ENCODE data around the gene GRK3.

Gene GRK3

GRCh38 chr22:25760294-25760693 is 195.8 kb downstream of the GRK3 start:
- DNase-seq (ENCODE audit: low read depth), result no peak

GRCh38 chr22:25760848-25761595 is 196.5 kb downstream of the GRK3 start:
- no peak for DNase-seq (ENCODE audit: low read depth)

DNA sequence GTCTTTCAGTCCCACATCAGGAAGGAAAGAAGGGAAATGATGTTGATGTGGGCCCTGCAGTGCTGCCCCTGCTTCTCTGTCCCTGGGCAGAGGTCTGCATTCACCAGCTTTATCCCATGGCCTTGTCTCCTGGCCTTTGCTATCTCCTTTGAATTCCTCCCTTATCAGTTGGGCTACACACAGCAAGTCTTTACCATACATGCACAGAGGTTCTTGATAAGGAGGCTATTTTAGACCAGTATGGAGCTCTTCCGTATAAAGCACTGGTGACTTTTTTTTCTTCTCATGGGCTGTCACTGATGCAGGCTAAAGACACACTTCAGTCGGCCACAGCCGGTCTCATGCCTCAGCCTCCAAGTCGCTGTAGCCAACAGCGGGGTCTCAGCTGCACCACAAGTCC is 197.7 kb downstream of the GRK3 start:
- no peak for DNase-seq (ENCODE audit: low read depth)

GRCh38 chr22:25763239-25763777 is 198.8 kb downstream of the GRK3 start:
- no peak for DNase-seq (ENCODE audit: low read depth)

DNA sequence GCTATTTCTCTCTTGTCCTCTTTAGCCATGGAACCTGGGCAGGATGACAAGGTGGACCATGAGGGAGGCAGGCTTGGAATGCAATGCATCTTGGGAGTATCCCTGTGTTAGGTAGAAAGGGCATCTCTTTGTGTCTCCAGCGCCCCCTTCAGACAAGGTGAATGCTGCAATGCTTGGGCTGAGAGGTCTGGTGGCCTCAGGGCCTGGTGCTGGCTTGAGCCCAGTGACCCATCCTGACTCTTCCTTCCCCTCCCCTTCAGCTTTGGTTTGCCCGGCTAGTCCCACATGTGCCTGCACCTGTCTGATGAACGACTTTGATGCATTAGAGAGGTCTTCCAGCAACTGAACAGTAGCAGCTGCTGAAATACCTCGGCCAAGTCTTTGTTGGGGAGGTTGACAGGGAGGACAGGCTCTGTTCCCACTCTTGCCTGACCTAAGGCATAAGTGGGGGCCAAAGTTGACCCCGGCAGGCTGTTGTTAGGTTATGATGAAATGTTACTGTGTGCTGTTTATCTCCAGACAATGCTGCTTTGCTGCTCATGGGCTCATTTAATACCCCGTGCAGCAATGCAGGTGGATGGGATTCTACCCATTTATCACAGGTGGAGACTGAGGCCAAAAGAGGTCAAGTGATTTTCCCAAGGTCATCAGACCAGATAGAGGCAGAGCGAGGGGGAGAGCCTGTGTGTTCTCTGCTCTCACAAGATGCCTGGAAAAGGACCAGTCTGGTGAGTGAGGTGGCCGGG is 200.0 kb downstream of the GRK3 start:
- no peak for DNase-seq (ENCODE audit: low read depth)

DNA sequence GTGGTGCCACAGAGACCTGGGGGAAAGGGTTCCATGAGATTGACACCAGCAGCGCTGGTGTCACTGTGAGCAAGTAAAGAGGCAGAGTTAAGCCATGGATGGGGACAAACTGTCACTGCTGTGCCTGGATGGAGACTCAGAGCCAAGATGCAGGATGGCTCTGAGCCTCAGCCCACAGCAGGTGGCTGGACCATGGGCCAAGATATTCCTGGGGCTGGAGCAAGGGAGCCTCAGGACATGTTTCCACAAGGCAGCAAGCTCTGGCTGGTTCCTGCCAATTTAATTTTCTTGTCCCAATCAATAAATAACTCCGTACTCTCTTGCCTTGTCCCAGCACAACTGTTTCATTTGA is 200.5 kb downstream of the GRK3 start:
- no peak for DNase-seq (ENCODE audit: low read depth)

DNA sequence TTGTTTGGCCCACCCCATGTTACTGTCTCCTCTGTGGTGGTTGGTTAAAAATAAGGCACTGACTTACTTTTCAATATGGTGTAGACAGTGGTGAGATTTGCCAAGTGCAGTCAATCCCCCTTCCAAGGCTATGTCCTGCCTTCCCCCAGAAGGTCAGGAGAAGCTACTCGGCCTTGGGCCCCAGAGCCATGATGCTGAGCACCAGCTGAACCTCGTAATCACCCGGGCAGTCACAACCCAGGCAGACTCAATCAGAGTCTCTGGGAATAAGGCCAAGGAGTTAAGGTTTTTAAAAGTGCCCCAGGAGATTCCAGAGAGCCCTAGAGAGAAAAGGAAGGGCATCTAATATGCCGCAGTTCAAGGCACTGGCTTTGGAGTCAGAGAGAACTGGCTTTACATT is 201.3 kb downstream of the GRK3 start:
- DNase-seq (ENCODE audit: low read depth), result no peak

DNA sequence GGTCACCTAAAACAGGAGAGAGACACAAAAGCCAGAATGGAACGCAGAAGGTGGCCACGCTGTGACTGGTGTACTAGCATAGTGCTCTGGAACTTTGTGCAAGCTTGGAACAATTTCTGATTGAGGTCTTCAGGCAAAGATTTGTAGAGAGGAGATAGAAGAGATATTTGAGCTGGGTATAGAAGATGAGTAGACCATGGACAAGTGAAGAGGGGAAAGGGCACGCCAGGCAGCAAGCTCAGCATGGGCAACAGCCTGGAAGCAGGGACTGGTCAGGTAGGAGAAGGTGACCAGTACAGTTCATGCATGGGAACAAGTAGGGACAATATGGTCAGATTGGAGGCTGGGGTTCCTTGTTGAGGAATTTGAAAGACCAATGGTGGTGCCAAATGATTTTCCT is 201.9 kb downstream of the GRK3 start:
- DNase-seq (ENCODE audit: low read depth), result no peak

DNA sequence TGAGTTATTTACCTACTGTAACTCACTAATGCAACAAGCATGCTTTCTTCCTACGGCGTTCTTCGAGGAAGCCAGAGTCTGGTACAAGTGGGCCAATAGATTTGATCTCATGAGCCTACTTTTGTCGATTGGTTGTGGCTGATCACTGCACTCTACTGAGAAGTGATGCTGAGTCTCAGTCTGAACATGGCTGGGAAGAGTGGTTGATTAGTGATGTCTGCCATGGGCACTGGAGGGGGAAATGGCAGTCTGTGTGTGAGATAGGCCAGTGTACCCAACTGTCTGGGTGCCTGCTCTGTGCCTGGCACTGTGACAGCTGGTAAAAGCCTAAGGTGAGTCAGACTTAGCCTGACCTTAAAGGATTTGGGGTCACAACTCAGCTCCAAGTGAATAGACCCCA is 205.9 kb downstream of the GRK3 start:
- DNase-seq (ENCODE audit: low read depth), result no peak

DNA sequence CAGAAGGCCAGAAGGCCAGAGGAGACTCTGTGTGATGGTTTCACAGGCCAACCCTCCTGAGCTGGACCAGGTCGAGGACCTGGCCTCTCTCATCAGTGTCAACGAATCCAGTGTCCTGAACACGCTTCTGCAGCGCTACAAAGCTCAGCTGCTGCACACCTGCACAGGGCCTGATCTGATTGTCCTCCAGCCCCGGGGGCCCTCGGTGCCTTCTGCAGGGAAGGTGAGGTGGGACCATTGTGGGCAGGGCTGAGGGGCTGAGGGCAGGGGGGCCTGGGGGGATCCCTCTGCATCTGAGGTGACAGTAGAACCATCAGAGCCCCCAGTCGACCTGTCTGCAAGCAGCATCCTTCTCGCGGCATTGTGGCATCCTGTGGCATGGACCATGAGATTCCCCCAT is 207.8 kb downstream of the GRK3 start:
- DNase-seq (ENCODE audit: low read depth), result no peak

DNA sequence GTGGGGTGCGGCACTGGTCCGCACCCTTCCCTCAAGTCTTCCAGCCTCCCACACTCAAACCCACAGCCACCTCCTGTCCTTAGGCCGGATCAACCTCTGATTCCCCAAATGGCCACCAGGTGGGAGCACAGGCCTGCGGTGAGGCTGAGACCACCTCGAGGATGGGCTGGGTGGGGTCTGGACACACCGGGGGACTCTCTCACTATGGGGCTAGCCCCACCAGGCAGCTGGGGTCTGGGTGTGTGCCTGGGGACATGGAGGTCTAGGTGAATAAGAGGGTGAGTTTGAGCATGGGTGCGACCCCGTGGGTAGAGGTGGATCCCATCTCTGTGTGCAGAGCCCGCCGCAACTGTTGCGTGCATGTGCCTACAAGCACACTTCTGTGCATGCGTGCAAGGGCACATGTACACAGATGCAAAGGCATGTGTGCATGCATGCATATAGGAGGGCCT is 210.1 kb downstream of the GRK3 start:
- no peak for DNase-seq (ENCODE audit: low read depth)

DNA sequence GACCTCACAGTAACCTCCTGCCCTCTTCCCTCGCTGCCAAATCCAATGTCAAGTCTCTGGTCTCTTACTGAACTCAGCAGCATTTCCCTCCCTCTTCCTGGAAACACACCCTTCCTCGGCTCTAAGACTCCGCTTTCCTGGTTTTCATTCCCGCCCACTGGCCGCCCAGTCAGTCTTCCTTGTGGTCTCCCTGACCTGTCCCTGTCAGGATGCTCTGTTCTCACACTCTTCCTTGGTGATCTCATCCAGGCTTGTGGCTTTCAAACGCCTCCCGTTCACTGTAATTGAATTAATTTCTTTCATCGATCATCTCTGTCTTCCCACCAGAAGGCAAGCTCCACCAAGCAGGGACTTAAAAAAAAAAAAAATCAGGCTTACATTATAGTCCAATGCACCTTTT is 211.1 kb downstream of the GRK3 start:
- no peak for DNase-seq (ENCODE audit: low read depth)

- DNase-seq (ENCODE audit: low read depth), result no peak
Observed at GRCh38 chr22:25777411-25777810, 212.9 kb downstream of the GRK3 start.

GRCh38 chr22:25777870-25778269 is 213.4 kb downstream of the GRK3 start:
- DNase-seq (ENCODE audit: low read depth), result no peak

All from activated T-helper 9 cell treated with anti-CD3 and anti-CD28 coated beads, Interleukin-2, amount 50 U/mL, for 16 hours (primary cell).